ENCODE results near the gene INTS1.

GRCh38 chr7:1548944-1549343 is 44.8 kb upstream of the INTS1 start:
- TF ChIP-seq, protein P1, sequence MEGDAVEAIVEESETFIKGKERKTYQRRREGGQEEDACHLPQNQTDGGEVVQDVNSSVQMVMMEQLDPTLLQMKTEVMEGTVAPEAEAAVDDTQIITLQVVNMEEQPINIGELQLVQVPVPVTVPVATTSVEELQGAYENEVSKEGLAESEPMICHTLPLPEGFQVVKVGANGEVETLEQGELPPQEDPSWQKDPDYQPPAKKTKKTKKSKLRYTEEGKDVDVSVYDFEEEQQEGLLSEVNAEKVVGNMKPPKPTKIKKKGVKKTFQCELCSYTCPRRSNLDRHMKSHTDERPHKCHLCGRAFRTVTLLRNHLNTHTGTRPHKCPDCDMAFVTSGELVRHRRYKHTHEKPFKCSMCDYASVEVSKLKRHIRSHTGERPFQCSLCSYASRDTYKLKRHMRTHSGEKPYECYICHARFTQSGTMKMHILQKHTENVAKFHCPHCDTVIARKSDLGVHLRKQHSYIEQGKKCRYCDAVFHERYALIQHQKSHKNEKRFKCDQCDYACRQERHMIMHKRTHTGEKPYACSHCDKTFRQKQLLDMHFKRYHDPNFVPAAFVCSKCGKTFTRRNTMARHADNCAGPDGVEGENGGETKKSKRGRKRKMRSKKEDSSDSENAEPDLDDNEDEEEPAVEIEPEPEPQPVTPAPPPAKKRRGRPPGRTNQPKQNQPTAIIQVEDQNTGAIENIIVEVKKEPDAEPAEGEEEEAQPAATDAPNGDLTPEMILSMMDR (IDR thresholded peaks at IDR 0.05), result no peak
- TF ChIP-seq POLR2A (IDR thresholded peaks at IDR 0.05), result no peak

Data from testis (tissue), 2 donors.